Naive thymus-derived CD4-positive, alpha-beta T cell (primary cell): ENCODE measurements around the gene PCDHA7. TPM values are rescaled to one million over a fixed set of nuclear protein-coding genes. Genes with fewer than 3 reads are reported as not detected.
"Not testable (repeated sequence)": the region's sequence is repeated elsewhere in the genome, so short reads cannot be mapped to it uniquely, and the experiment has no call there.

Experiments
- ATAC-seq: fragments of 150-1000 bp; cut with Tn5 transposase; 2 replicates; pipeline ENCODE4 v1.10.0; 2021; ENCODE audit warnings: mild to moderate bottlenecking, moderate library complexity
- CTCF ChIA-PET: fragments of 350-600 bp; sonication (Branson Sonifier 250); formaldehyde crosslinking; loops from one replicate; lab custom pipeline; 2021; ENCODE audit warnings: antibody characterized with exemption; lab: Charles Lee
- POLR2A ChIA-PET: fragments of 350-600 bp; sonication (Branson Sonifier 250); formaldehyde crosslinking; loops from one replicate; lab custom pipeline; 2021; ENCODE audit warnings: antibody characterized with exemption, inconsistent platforms; lab: Charles Lee
- DNase-seq, 9 donors: peaks; one replicate each; pipeline versions ENCODE4 v3.0.0 to v3.0.0-alpha.2; 2020 to 2022; ENCODE audit warnings: mixed read lengths in 1 of 9
- H3K27ac ChIP-seq: one replicate; pipeline ENCODE4 v1.7.0; 2013; ENCODE audit warnings: mild to moderate bottlenecking, low read depth, low read length, moderate library complexity
- H3K27me3 ChIP-seq, 2 donors: one replicate each; pipeline ENCODE4 v1.7.0; 2013; ENCODE audit warnings: low read length in 2 of 2, mild to moderate bottlenecking in 2 of 2, moderate library complexity in 2 of 2; ENCODE audit not compliant: control insufficient read depth in 2 of 2, insufficient read depth in 2 of 2
- H3K36me3 ChIP-seq, 3 experiments: 1 replicate in 2 of 3; 2 replicates in 1 of 3; pipeline ENCODE4 v1.7.0; 2013; ENCODE audit warnings: low read length in 3 of 3, mild to moderate bottlenecking in 3 of 3, moderate library complexity in 1 of 3; ENCODE audit not compliant: insufficient read depth in 3 of 3, control insufficient read depth in 2 of 3
- H3K4me1 ChIP-seq, 2 donors: one replicate each; pipeline ENCODE4 v1.7.0; 2013; ENCODE audit warnings: low read length in 2 of 2, mild to moderate bottlenecking in 2 of 2, moderate library complexity in 1 of 2; ENCODE audit not compliant: control insufficient read depth in 2 of 2, insufficient read depth in 2 of 2
- H3K4me3 ChIP-seq: 2 replicates; pipeline ENCODE4 v1.7.0; 2013; ENCODE audit warnings: mild to moderate bottlenecking, low read length
- H3K9me3 ChIP-seq, 3 experiments: 1 replicate in 2 of 3; 2 replicates in 1 of 3; pipeline ENCODE4 v1.7.0; 2013; ENCODE audit warnings: low read length in 3 of 3; ENCODE audit not compliant: control insufficient read depth in 2 of 3
- H3K27ac Mint-ChIP-seq, 9 donors: one replicate each; pipeline ENCODE4 v1.8.0; 2020 to 2022; ENCODE audit warnings: mixed read lengths in 9 of 9, mild to moderate bottlenecking in 8 of 9, moderate library complexity in 5 of 9, inconsistent platforms in 2 of 9
- H3K27me3 Mint-ChIP-seq, 5 donors: one replicate each; pipeline ENCODE4 v1.8.0; 2021 to 2022; ENCODE audit warnings: mixed read lengths in 5 of 5, mild to moderate bottlenecking in 1 of 5
- H3K36me3 Mint-ChIP-seq, 5 donors: one replicate each; pipeline ENCODE4 v1.8.0; 2020 to 2022; ENCODE audit warnings: mixed read lengths in 5 of 5, mild to moderate bottlenecking in 3 of 5, inconsistent platforms in 1 of 5
- H3K4me1 Mint-ChIP-seq, 7 donors: one replicate each; pipeline ENCODE4 v1.8.0; 2020 to 2022; ENCODE audit warnings: mixed read lengths in 7 of 7, mild to moderate bottlenecking in 3 of 7, inconsistent platforms in 1 of 7
- H3K4me3 Mint-ChIP-seq, 10 donors: one replicate each; pipeline ENCODE4 v1.8.0; 2020 to 2022; ENCODE audit warnings: mild to moderate bottlenecking in 10 of 10, mixed read lengths in 10 of 10, moderate library complexity in 6 of 10, inconsistent platforms in 2 of 10
- H3K9me3 Mint-ChIP-seq, 11 donors: one replicate each; pipeline ENCODE4 v1.8.0; 2020 to 2022; ENCODE audit warnings: mixed read lengths in 11 of 11, mild to moderate bottlenecking in 4 of 11, inconsistent platforms in 1 of 11, moderate library complexity in 1 of 11
- intact Hi-C, 2 donors: fragments of 100-400 bp; cut with micrococcal nuclease; formaldehyde crosslinking; loops; one replicate each; pipeline ENCODE4 v1.15.1; 2023
- polyA plus RNA-seq, 2 donors: library from polyadenylated mRNA; unstranded; fragments of 300-500 nt; fragmentation: Illumina TruSeq; gene quantifications; one replicate each; pipeline ENCODE4 v1.2.3, GENCODE V29; 2021
- total RNA-seq, 6 experiments: library from RNA in 5 of 6; stranded (reverse) in 5 of 6; gene quantifications; 1 replicate in 5 of 6; 2 replicates in 1 of 6; pipeline ENCODE4 v1.2.3 and lab custom pipeline; 2021 to 2026

Gene PCDHA7
- total and polyA plus RNA-seq, 7 experiments from 2014 or later = not detected

GRCh38 chr5:140868721-140869554, 34.9 kb downstream of the PCDHA7 start, which contains the start of gene PCDHA11:
Gene PCDHA11, plus strand, starts transcription at chr5:140868957. Its CDS starts 147 bp downstream, at chr5:140869104.
- DNase-seq (no peak), ATAC-seq (no peak)
- CTCF ChIA-PET = no interaction called here
- Histone ChIP-seq H3K27me3 (peaks cover 0 to 16% of the 10 kb centered on the region in 2 donors), H3K9me3 (peaks cover 0 to 19% (median 0%) of the 10 kb centered on the region in 3 experiments), H3K4me1 (no peaks in the 10 kb centered on the region), H3K27ac (no peak within 1 kb of the TSS), H3K4me3 (no peak within 1 kb of the TSS), H3K36me3 (no peaks in the 10 kb centered on the region)
- Mint-ChIP-seq H3K4me3 (peak within 1 kb of the TSS in 1 of 10 donors; percentile 20), H3K27me3 (peaks cover 0 to 61% (median 43%) of the 10 kb centered on the region in 5 donors), H3K27ac (peak within 1 kb of the TSS in 1 of 9 donors; percentile 33), H3K9me3 (peaks cover 0 to 63% (median 21%) of the 10 kb centered on the region in 11 donors), H3K4me1 (no peaks in the 10 kb centered on the region), H3K36me3 (peaks cover 0 to 14% (median 2%) of the 10 kb centered on the region in 5 donors)
- POLR2A ChIA-PET = no interaction called here
- intact Hi-C loops = no loop called here

- intact Hi-C loops = no loop called here
- no peaks in the 10 kb centered on the region for H3K4me1 ChIP-seq
- Mint-ChIP-seq H3K4me1 (no peaks in the 10 kb centered on the region), H3K9me3 (peaks cover 0 to 65% (median 23%) of the 10 kb centered on the region in 11 donors), H3K27me3 (peaks cover 0 to 63% (median 45%) of the 10 kb centered on the region in 5 donors), H3K36me3 (peaks cover 0 to 11% (median 2%) of the 10 kb centered on the region in 5 donors), H3K27ac (peak overlapping the region in 1 of 9 donors; percentile 33), H3K4me3 (peak overlapping the region in 1 of 10 donors; percentile 20)
- H3K27ac ChIP-seq = no peak overlapping the region
- no peaks in the 10 kb centered on the region for H3K36me3 ChIP-seq
- ATAC-seq (no peak), DNase-seq (no peak)
- no peak overlapping the region for H3K4me3 ChIP-seq
- H3K27me3 ChIP-seq = peaks cover 0 to 16% of the 10 kb centered on the region in 2 donors
- H3K9me3 ChIP-seq = peaks cover 0 to 19% (median 0%) of the 10 kb centered on the region in 3 experiments
- POLR2A ChIA-PET = no interaction called here
- CTCF ChIA-PET = no interaction called here
Observed at GRCh38 chr5:140869555-140869886, 35.5 kb downstream of the PCDHA7 start.

GRCh38 chr5:140870221-140871201, 36.4 kb downstream of the PCDHA7 start:
- Mint-ChIP-seq H3K9me3 (peaks cover 0 to 71% (median 28%) of the 10 kb centered on the region in 11 donors), H3K27me3 (peaks cover 0 to 69% (median 50%) of the 10 kb centered on the region in 5 donors), H3K27ac (no peak overlapping the region), H3K36me3 (peaks cover 0 to 10% (median 2%) of the 10 kb centered on the region in 5 donors), H3K4me3 (no peak overlapping the region), H3K4me1 (no peaks in the 10 kb centered on the region)
- no peaks in the 10 kb centered on the region for H3K36me3 ChIP-seq
- H3K4me3 ChIP-seq = no peak overlapping the region
- POLR2A ChIA-PET = no interaction called here
- H3K9me3 ChIP-seq = peaks cover 0 to 21% (median 0%) of the 10 kb centered on the region in 3 experiments
- intact Hi-C loops = no loop called here
- no peaks in the 10 kb centered on the region for H3K4me1 ChIP-seq
- DNase-seq (no peak), ATAC-seq (no peak)
- CTCF ChIA-PET = no interaction called here
- no peak overlapping the region for H3K27ac ChIP-seq
- H3K27me3 ChIP-seq = peaks cover 0 to 10% of the 10 kb centered on the region in 2 donors

GRCh38 chr5:140875085-140876065, 41.3 kb downstream of the PCDHA7 start, which contains the start of gene PCDHA12:
Gene PCDHA12, plus strand, starts transcription at chr5:140875308. Its CDS starts 165 bp downstream, at chr5:140875473.
- peak within 1 kb of the TSS in 1 of 9 donors; percentile 52 for H3K27ac Mint-ChIP-seq
- H3K4me3 Mint-ChIP-seq = peak within 1 kb of the TSS in 1 of 10 donors; percentile 20

GRCh38 chr5:140876541-140877261, 42.6 kb downstream of the PCDHA7 start:
- Mint-ChIP-seq H3K9me3 (peaks cover 7 to 86% (median 46%) of the 10 kb centered on the region in 11 donors), H3K27me3 (peaks cover 0 to 74% (median 73%) of the 10 kb centered on the region in 5 donors), H3K27ac (peak overlapping the region in 1 of 9 donors; percentile 52), H3K36me3 (peaks cover 0 to 32% (median 2%) of the 10 kb centered on the region in 5 donors)
- H3K36me3 ChIP-seq, ATAC-seq, H3K27ac ChIP-seq, H3K4me3 Mint-ChIP-seq, H3K4me3 ChIP-seq, H3K27me3 ChIP-seq, CTCF ChIA-PET, H3K4me1 ChIP-seq, intact Hi-C loops, H3K4me1 Mint-ChIP-seq, DNase-seq, POLR2A ChIA-PET: not testable (repeated sequence)
- peaks cover 0 to 21% (median 0%) of the 10 kb centered on the region in 3 experiments for H3K9me3 ChIP-seq

More at GRCh38 chr5:140875085-140876065, 41.3 kb downstream of the PCDHA7 start, which contains the start of gene PCDHA12:
- Histone ChIP-seq H3K4me1 (no peaks in the 10 kb centered on the region), H3K27me3 (peaks cover 0 to 4% of the 10 kb centered on the region in 2 donors), H3K36me3 (no peaks in the 10 kb centered on the region), H3K4me3 (no peak within 1 kb of the TSS), H3K9me3 (peaks cover 0 to 30% (median 0%) of the 10 kb centered on the region in 3 experiments), H3K27ac (no peak within 1 kb of the TSS)
- POLR2A ChIA-PET = no interaction called here
- H3K27me3 Mint-ChIP-seq = peaks cover 0 to 63% (median 61%) of the 10 kb centered on the region in 5 donors
- intact Hi-C loops = no loop called here
- peaks cover under 1 to 86% (median 36%) of the 10 kb centered on the region in 11 donors for H3K9me3 Mint-ChIP-seq
- DNase-seq (no peak), ATAC-seq (no peak)
- peaks cover 0 to 21% (median 0%) of the 10 kb centered on the region in 5 donors for H3K36me3 Mint-ChIP-seq
- no peaks in the 10 kb centered on the region for H3K4me1 Mint-ChIP-seq
- CTCF ChIA-PET = no interaction called here
